Brain microvascular endothelial cell (primary cell): ENCODE data around the gene LDLRAD3.

Experiments used
- DNase-seq: peaks from one replicate; pipeline ENCODE4 v3.0.0-alpha.2; 2020
- H3K27ac ChIP-seq: fragments of 250-450 bp; sonication (Bioruptor Pico); 2 replicates; pipeline ENCODE4 v1.5.1; 2020; ENCODE audit warnings: mild to moderate bottlenecking, moderate library complexity
- H3K27me3 ChIP-seq: fragments of 250-450 bp; sonication (Bioruptor Pico); replicated peaks from 2 replicates; pipeline ENCODE4 v1.5.1; 2020; ENCODE audit warnings: mild to moderate bottlenecking
- H3K36me3 ChIP-seq: fragments of 250-450 bp; sonication (Bioruptor Pico); replicated peaks from 2 replicates; pipeline ENCODE4 v1.5.1; 2020; ENCODE audit warnings: mild to moderate bottlenecking
- H3K4me3 ChIP-seq: 2 replicates; pipeline ENCODE4 v1.5.1; 2011; ENCODE audit warnings: low read depth, mild to moderate bottlenecking, control low read depth, low read length, moderate library complexity
- CTCF ChIP-seq: IDR thresholded peaks from 2 replicates; pipeline ENCODE4 v1.5.1; 2011; ENCODE audit warnings: low read depth, mild to moderate bottlenecking, moderate library complexity, low read length, control low read depth, inconsistent platforms; ENCODE audit errors: missing control alignments
- in situ Hi-C: cut with HindIII; loops from 2 replicates; pipeline ENCODE4 v1.10.0; 2017; ENCODE audit warnings: low sequenced_read_pairs, low pct_ligation_motif_present

Gene LDLRAD3

GRCh38 chr11:35983981-35984380 is 40.1 kb downstream of the LDLRAD3 start:
- H3K36me3 ChIP-seq = no peaks in the 10 kb centered on the region
- H3K27ac ChIP-seq = no peak overlapping the region
- H3K4me3 ChIP-seq = no peak overlapping the region
- no peaks in the 10 kb centered on the region for H3K27me3 ChIP-seq
- in situ Hi-C loops = no loop called here
- DNase-seq = no peak
- TF ChIP-seq CTCF = no peak

- Histone ChIP-seq H3K4me3 (no peak overlapping the region), H3K27ac (no peak overlapping the region), H3K36me3 (no peaks in the 10 kb centered on the region), H3K27me3 (no peaks in the 10 kb centered on the region)
- in situ Hi-C loops = no loop called here
- DNase-seq = no peak
- no peak for TF ChIP-seq CTCF
Observed at GRCh38 chr11:35986947-35987346, 43.1 kb downstream of the LDLRAD3 start.

GRCh38 chr11:35990170-35990569 is 46.3 kb downstream of the LDLRAD3 start:
- in situ Hi-C loops = no loop called here
- Histone ChIP-seq H3K4me3 (no peak overlapping the region), H3K36me3 (no peaks in the 10 kb centered on the region), H3K27ac (no peak overlapping the region), H3K27me3 (no peaks in the 10 kb centered on the region)
- DNase-seq = no peak
- TF ChIP-seq CTCF = no peak

- in situ Hi-C loops = no loop called here
- DNase-seq = no peak
- TF ChIP-seq CTCF = no peak
- no peak overlapping the region for H3K4me3 ChIP-seq
- no peaks in the 10 kb centered on the region for H3K36me3 ChIP-seq
- H3K27ac ChIP-seq = no peak overlapping the region
- H3K27me3 ChIP-seq = no peaks in the 10 kb centered on the region
Observed at GRCh38 chr11:35990816-35991215, 47.0 kb downstream of the LDLRAD3 start.

GRCh38 chr11:35992548-35992947 is 48.7 kb downstream of the LDLRAD3 start:
- in situ Hi-C loops = no loop called here
- no peak for DNase-seq
- Histone ChIP-seq H3K36me3 (no peaks in the 10 kb centered on the region), H3K27ac (no peak overlapping the region), H3K27me3 (no peaks in the 10 kb centered on the region), H3K4me3 (no peak overlapping the region)
- no peak for TF ChIP-seq CTCF

GRCh38 chr11:35994421-35994820 is 50.6 kb downstream of the LDLRAD3 start:
- in situ Hi-C loops = no loop called here
- no peak overlapping the region for H3K27ac ChIP-seq
- no peak for DNase-seq
- H3K4me3 ChIP-seq = no peak overlapping the region
- no peaks in the 10 kb centered on the region for H3K36me3 ChIP-seq
- H3K27me3 ChIP-seq = no peaks in the 10 kb centered on the region
- no peak for TF ChIP-seq CTCF
